ENCODE results near the gene BTG3. TPM values are rescaled to one million over a fixed set of nuclear protein-coding genes. Genes with fewer than 3 reads are reported as not detected.

The BTG3 gene
- total and polyA plus RNA-seq, 4 donors, result 15.5 to 38.3 (median 27.3) TPM

DNA sequence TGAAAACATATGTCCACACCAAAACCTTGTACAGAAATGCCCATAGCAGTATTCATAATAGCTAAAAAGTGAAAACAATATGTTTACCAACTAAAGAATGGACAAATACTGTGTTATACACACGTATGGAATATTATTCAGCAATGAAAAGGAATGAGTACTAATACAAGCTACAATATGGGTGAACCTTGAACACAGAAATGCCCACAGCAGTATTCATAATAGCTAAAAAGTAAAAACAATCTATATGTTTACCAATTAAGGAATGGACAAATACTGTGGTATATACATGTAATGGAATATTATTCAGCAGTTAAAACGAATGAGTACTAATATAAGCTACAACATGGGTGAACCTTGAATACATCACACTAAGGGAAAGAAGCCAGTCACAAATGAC is 3.0 kb downstream of the BTG3 start:
- H3K4me1 ChIP-seq (ENCODE audit: control insufficient read depth in 1 of 2, insufficient read depth in 2 of 2, low read length in 2 of 2), result peaks cover 0 to 3% of the 10 kb centered on the region in 2 donors
- no peak for DNase-seq
- no peaks in the 10 kb centered on the region for H3K9me3 ChIP-seq (ENCODE audit: control insufficient read depth, low read length)
- intact Hi-C loops (cut with DNase I), result loop anchor here in 1 of 2 donors (5.0 kb wide), 1 partner anchor 208 kb away; the partner anchor contains the start of gene C21orf91
- H3K36me3 ChIP-seq (ENCODE audit: control insufficient read depth in 1 of 2, insufficient read depth in 2 of 2, low read length in 1 of 2), result no peaks in the 10 kb centered on the region
- no peak for ATAC-seq (ENCODE audit: low FRiP score)
- H3K27me3 ChIP-seq (ENCODE audit: control insufficient read depth in 1 of 2, insufficient read depth in 2 of 2, low read length in 1 of 2), result no peaks in the 10 kb centered on the region
- H3K27ac ChIP-seq (ENCODE audit: low read depth in 1 of 2, low read length in 2 of 2), result no peak overlapping the region
- 91 to 93% methylated on average over 2 of the region's 2 CpGs for WGBS, 2 donors
- H3K4me3 ChIP-seq (ENCODE audit: low read length in 2 of 2), result no peak overlapping the region

DNA sequence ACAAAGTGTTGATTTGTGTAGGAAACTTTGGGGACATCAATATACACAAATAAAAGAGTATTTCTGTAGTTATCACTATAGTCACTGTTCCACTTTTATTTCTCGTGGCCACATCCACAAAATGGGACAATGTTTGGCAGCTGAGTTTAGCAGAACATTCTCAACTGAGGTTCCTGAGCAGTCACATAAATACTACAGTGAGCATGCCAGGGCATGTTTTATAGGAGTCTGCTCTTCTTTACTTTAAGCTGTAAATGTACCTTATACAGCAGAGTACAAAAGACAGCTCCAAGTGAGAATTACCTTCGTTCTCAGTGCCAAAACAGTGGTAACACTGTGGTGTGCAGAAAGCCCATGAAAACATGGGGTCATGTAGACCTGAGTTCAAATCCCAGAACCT is 5.0 kb downstream of the BTG3 start:
- intact Hi-C loops (cut with DNase I), result no loop called here
- no peak overlapping the region for H3K4me3 ChIP-seq (ENCODE audit: low read length in 2 of 2)
- 90 to 96% methylated on average over 2 of the region's 2 CpGs for WGBS, 2 donors
- H3K27ac ChIP-seq (ENCODE audit: low read depth in 1 of 2, low read length in 2 of 2), result no peak overlapping the region
- ATAC-seq (ENCODE audit: low FRiP score), result no peak
- no peak for DNase-seq
- no peaks in the 10 kb centered on the region for H3K9me3 ChIP-seq (ENCODE audit: control insufficient read depth, low read length)
- H3K4me1 ChIP-seq (ENCODE audit: control insufficient read depth in 1 of 2, insufficient read depth in 2 of 2, low read length in 2 of 2), result peaks cover 0 to 3% of the 10 kb centered on the region in 2 donors
- no peaks in the 10 kb centered on the region for H3K27me3 ChIP-seq (ENCODE audit: control insufficient read depth in 1 of 2, insufficient read depth in 2 of 2, low read length in 1 of 2)
- peaks cover 0 to 2% of the 10 kb centered on the region in 2 donors for H3K36me3 ChIP-seq (ENCODE audit: control insufficient read depth in 1 of 2, insufficient read depth in 2 of 2, low read length in 1 of 2)

DNA sequence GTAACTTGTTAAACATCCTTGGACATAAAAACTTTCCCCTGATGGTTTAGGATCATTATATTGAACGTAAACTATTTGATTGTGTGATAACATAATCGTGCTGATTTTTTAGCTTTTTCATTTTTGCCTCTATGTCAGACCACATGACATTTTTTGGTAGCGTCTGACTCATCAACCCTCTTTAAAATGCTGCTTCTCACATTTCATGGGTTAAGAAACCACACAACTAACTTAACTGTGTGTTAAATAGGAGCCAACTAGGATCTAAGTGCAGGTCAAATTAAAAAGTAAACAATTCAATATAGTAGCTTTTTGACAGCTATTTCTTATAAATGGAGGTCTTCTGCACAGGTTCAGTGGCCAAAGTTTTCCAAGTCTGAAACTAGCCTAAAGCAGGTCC is 9.8 kb downstream of the BTG3 start:
- H3K36me3 ChIP-seq (ENCODE audit: control insufficient read depth in 1 of 2, insufficient read depth in 2 of 2, low read length in 1 of 2), result peaks cover 0 to 7% of the 10 kb centered on the region in 2 donors
- intact Hi-C loops (cut with DNase I), result no loop called here
- H3K4me1 ChIP-seq (ENCODE audit: control insufficient read depth in 1 of 2, insufficient read depth in 2 of 2, low read length in 2 of 2), result no peaks in the 10 kb centered on the region
- H3K27ac ChIP-seq (ENCODE audit: low read depth in 1 of 2, low read length in 2 of 2), result no peak overlapping the region
- WGBS, 2 donors, result 78 to 83% methylated on average over 3 of the region's 3 CpGs
- no peak overlapping the region for H3K4me3 ChIP-seq (ENCODE audit: low read length in 2 of 2)
- ATAC-seq (ENCODE audit: low FRiP score) (no peak), DNase-seq (no peak)
- H3K27me3 ChIP-seq (ENCODE audit: control insufficient read depth in 1 of 2, insufficient read depth in 2 of 2, low read length in 1 of 2), result no peaks in the 10 kb centered on the region
- H3K9me3 ChIP-seq (ENCODE audit: control insufficient read depth, low read length), result no peaks in the 10 kb centered on the region

DNA sequence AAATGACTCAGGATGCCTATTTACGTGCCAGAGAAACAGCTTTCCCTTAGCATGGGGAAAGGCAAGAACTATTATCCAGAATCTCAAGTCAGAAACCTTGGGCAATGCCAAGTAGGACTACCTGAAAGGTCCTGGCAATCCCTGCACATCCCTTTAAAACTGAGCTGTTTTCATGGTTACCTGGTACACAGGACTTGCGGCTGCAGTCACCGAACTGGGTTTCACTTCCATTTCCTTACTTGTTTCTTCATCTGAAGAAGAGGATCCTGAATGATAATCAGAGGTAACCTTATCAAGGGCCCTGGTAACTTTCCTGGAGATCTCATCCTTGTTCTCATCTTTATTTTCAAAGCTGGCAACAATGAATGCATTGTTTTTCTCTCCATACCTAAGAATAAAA is 14.3 kb downstream of the BTG3 start:
- Histone ChIP-seq H3K4me1 (ENCODE audit: control insufficient read depth in 1 of 2, insufficient read depth in 2 of 2, low read length in 2 of 2) (no peaks in the 10 kb centered on the region), H3K27ac (ENCODE audit: low read depth in 1 of 2, low read length in 2 of 2) (no peak overlapping the region), H3K27me3 (ENCODE audit: control insufficient read depth in 1 of 2, insufficient read depth in 2 of 2, low read length in 1 of 2) (no peaks in the 10 kb centered on the region), H3K4me3 (ENCODE audit: low read length in 2 of 2) (no peak overlapping the region), H3K9me3 (ENCODE audit: control insufficient read depth, low read length) (no peaks in the 10 kb centered on the region), H3K36me3 (ENCODE audit: control insufficient read depth in 1 of 2, insufficient read depth in 2 of 2, low read length in 1 of 2) (peaks cover 0 to 7% of the 10 kb centered on the region in 2 donors)
- 94 to 95% methylated on average over 3 of the region's 3 CpGs for WGBS, 2 donors
- DNase-seq (no peak), ATAC-seq (ENCODE audit: low FRiP score) (no peak)
- intact Hi-C loops (cut with DNase I), result no loop called here

DNA sequence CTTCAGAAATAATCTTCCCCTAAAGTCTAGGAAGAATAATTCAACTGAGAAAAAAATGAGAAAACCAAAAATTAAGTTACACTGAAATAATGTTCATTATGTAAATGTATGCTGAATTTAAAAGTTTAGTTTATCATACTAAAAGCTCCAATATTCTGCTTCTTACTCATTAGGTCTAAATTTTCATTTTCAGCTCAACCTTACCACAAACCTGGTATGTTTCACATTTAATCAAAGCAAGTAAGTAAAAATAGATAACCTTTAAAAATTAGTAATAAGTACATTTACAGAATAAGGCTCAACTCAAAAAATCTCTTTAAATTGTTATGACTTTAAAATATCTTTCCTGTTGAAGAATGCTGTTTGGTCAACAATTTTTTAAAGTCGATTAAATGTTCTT is 15.0 kb downstream of the BTG3 start:
- Histone ChIP-seq H3K4me3 (ENCODE audit: low read length in 2 of 2) (no peak overlapping the region), H3K36me3 (ENCODE audit: control insufficient read depth in 1 of 2, insufficient read depth in 2 of 2, low read length in 1 of 2) (peaks cover 0 to 7% of the 10 kb centered on the region in 2 donors), H3K27ac (ENCODE audit: low read depth in 1 of 2, low read length in 2 of 2) (no peak overlapping the region), H3K4me1 (ENCODE audit: control insufficient read depth in 1 of 2, insufficient read depth in 2 of 2, low read length in 2 of 2) (no peaks in the 10 kb centered on the region), H3K27me3 (ENCODE audit: control insufficient read depth in 1 of 2, insufficient read depth in 2 of 2, low read length in 1 of 2) (no peaks in the 10 kb centered on the region), H3K9me3 (ENCODE audit: control insufficient read depth, low read length) (no peaks in the 10 kb centered on the region)
- WGBS, 2 donors, result 50 to 54% methylated on average over 1 of the region's 1 CpG
- intact Hi-C loops (cut with DNase I), result no loop called here
- ATAC-seq (ENCODE audit: low FRiP score), result no peak
- DNase-seq, result no peak

DNA sequence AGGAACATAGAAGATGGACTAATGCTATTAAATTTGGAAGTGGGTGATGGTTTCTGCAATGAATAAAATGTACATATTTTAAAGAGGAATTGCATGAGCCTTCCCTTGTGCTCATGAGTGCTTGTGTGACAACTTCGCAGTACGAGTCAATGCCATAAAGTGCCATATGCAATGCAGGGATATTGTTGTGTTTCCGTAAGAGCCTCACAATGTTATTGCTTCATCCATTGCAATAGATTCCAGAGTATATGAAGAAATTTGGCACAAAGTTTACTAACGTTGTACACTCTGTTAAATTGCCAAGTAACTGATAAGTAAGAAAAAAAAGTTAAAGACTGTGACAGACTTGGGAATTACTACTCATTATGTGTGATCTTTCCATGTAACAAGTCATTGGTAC is 22.3 kb downstream of the BTG3 start:
- Histone ChIP-seq H3K27ac (ENCODE audit: low read depth in 1 of 2, low read length in 2 of 2) (no peak overlapping the region), H3K4me1 (ENCODE audit: control insufficient read depth in 1 of 2, insufficient read depth in 2 of 2, low read length in 2 of 2) (no peaks in the 10 kb centered on the region), H3K4me3 (ENCODE audit: low read length in 2 of 2) (no peak overlapping the region), H3K9me3 (ENCODE audit: control insufficient read depth, low read length) (no peaks in the 10 kb centered on the region), H3K27me3 (ENCODE audit: control insufficient read depth in 1 of 2, insufficient read depth in 2 of 2, low read length in 1 of 2) (no peaks in the 10 kb centered on the region), H3K36me3 (ENCODE audit: control insufficient read depth in 1 of 2, insufficient read depth in 2 of 2, low read length in 1 of 2) (peaks cover 0 to 2% of the 10 kb centered on the region in 2 donors)
- no peak for DNase-seq
- 76 to 79% methylated on average over 4 of the region's 4 CpGs for WGBS, 2 donors
- intact Hi-C loops (cut with DNase I), result no loop called here
- no peak for ATAC-seq (ENCODE audit: low FRiP score)

DNA sequence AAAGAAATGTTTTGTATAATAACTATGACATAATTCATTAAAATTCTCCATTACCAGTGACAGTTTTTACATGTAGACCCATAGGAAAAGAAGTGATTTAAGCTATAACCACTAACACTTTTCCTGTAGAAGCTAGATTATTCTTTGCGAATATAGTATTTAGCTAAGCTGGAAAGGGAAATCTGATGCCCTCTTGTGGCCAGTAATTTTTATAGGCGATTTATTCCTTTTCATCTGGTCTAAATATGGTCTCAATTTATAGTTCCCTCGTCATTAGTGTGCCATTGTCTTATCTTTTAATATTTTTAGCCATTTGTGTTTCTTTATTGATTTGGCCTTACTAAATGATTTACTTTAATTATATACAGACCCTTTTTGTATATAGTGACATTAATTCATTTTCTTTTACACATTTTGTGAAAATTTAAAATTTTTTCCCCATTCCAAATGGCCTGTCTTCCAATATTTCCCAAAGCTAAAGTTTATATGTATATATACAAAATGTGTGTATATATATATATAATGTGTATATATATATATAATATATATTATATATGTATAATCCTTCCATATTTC is 26.7 kb downstream of the BTG3 start:
- no peak overlapping the region for H3K27ac ChIP-seq (ENCODE audit: low read depth in 1 of 2, low read length in 2 of 2)
- no peaks in the 10 kb centered on the region for H3K4me1 ChIP-seq (ENCODE audit: control insufficient read depth in 1 of 2, insufficient read depth in 2 of 2, low read length in 2 of 2)
- no peak overlapping the region for H3K4me3 ChIP-seq (ENCODE audit: low read length in 2 of 2)
- WGBS, 2 donors, result 1 to 2% methylated on average over 3 of the region's 3 CpGs
- no peaks in the 10 kb centered on the region for H3K36me3 ChIP-seq (ENCODE audit: control insufficient read depth in 1 of 2, insufficient read depth in 2 of 2, low read length in 1 of 2)
- no peaks in the 10 kb centered on the region for H3K9me3 ChIP-seq (ENCODE audit: control insufficient read depth, low read length)
- ATAC-seq (ENCODE audit: low FRiP score) (no peak), DNase-seq (no peak)
- intact Hi-C loops (cut with DNase I), result no loop called here
- H3K27me3 ChIP-seq (ENCODE audit: control insufficient read depth in 1 of 2, insufficient read depth in 2 of 2, low read length in 1 of 2), result no peaks in the 10 kb centered on the region

DNA sequence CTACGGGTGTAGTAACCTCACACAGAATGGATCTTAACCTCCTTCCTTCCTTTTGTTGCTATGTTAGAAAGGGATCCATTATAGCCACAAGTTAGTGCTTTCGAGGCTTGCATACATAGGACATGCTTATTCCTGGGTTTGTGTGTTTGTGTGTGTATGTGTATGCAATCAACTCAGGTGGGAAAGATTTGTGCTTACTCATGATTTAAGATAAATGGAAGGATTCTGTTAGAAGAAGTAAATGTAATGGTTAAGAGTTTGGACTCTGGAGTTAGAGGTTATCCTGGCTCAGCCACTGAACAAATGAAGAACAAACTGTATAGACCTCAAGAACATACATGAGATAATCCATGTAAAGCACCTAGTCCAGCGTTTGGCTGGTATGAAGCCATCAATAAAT is 28.8 kb downstream of the BTG3 start:
- Histone ChIP-seq H3K27me3 (ENCODE audit: control insufficient read depth in 1 of 2, insufficient read depth in 2 of 2, low read length in 1 of 2) (no peaks in the 10 kb centered on the region), H3K27ac (ENCODE audit: low read depth in 1 of 2, low read length in 2 of 2) (no peak overlapping the region), H3K36me3 (ENCODE audit: control insufficient read depth in 1 of 2, insufficient read depth in 2 of 2, low read length in 1 of 2) (no peaks in the 10 kb centered on the region), H3K9me3 (ENCODE audit: control insufficient read depth, low read length) (no peaks in the 10 kb centered on the region), H3K4me3 (ENCODE audit: low read length in 2 of 2) (no peak overlapping the region), H3K4me1 (ENCODE audit: control insufficient read depth in 1 of 2, insufficient read depth in 2 of 2, low read length in 2 of 2) (no peaks in the 10 kb centered on the region)
- ATAC-seq (ENCODE audit: low FRiP score) (no peak), DNase-seq (no peak)
- 81 to 85% methylated on average over 3 of the region's 3 CpGs for WGBS, 2 donors
- intact Hi-C loops (cut with DNase I), result loop anchor here (2.0 to 5.0 kb wide), 2 partner anchors 197 kb away; no protein-coding TSS in a partner anchor

DNA sequence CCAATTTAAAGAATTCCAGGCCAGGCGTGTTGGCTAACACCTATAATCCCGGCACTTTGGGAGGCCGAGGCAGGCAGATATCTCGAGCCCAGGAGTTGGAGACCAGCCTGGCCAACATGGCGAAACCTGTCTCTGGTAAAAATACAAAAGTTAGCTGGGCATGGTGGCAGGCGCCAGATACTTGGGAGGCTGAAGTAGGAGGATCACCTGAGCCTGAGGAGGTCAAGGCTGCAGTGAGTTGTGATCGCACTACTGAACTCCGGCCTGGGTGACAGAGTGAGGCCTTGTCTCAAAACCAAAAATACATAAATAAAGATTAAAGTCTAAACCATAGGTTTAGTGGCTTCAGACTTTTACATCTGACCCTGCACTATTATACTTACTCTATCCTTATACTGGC is 32.4 kb downstream of the BTG3 start:
- no peaks in the 10 kb centered on the region for H3K9me3 ChIP-seq (ENCODE audit: control insufficient read depth, low read length)
- DNase-seq, result no peak
- H3K36me3 ChIP-seq (ENCODE audit: control insufficient read depth in 1 of 2, insufficient read depth in 2 of 2, low read length in 1 of 2), result no peaks in the 10 kb centered on the region
- no peaks in the 10 kb centered on the region for H3K4me1 ChIP-seq (ENCODE audit: control insufficient read depth in 1 of 2, insufficient read depth in 2 of 2, low read length in 2 of 2)
- no peaks in the 10 kb centered on the region for H3K27me3 ChIP-seq (ENCODE audit: control insufficient read depth in 1 of 2, insufficient read depth in 2 of 2, low read length in 1 of 2)
- 91 to 94% methylated on average over 8 of the region's 8 CpGs for WGBS, 2 donors
- H3K27ac ChIP-seq (ENCODE audit: low read depth in 1 of 2, low read length in 2 of 2), result no peak overlapping the region
- intact Hi-C loops (cut with DNase I), result loop anchor here in 1 of 2 donors (5.0 kb wide), 1 partner anchor 193 kb away; no protein-coding TSS in a partner anchor
- ATAC-seq (ENCODE audit: low FRiP score), result no peak
- H3K4me3 ChIP-seq (ENCODE audit: low read length in 2 of 2), result no peak overlapping the region

Data from aorta (tissue), 5 donors.